ENCODE results near the gene CCDC106.

Gene CCDC106

DNA sequence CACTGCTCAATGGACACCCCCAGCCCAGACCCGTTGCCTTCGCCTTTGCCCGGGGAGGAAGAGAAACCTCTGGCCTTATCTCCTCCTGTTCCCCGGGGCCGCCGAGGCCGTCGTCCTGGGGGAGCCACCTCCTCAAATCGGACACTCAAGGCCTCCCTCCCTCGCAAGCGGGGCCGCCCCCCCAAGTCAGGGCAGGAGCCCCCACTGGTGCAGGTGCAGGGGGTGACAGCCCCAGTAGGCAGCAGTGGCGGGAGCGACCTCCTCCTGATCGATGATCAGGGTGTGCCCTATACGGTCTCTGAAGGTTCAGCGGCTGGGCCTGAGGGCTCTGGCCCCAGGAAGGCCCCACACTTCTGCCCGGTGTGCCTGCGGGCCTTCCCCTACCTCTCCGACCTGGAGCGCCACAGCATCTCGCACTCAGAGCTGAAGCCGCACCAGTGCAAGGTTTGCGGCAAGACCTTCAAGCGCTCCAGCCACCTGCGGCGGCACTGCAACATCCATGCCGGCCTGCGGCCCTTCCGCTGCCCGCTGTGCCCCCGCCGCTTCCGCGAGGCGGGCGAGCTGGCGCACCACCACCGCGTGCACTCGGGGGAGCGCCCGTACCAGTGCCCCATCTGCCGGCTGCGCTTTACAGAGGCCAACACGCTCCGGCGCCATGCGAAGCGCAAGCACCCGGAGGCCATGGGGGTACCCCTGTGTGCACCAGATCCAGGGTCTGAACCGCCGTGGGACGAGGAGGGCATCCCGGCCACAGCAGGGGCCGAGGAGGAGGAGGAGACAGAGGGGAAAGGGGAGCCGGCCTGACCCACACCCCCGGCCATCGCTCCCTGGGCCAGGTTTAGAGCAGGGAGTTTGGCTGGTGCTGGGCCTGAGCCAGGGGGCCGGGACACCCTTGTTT is 45.7 kb upstream of the CCDC106 start:
- no peak overlapping the region for H3K4me3 ChIP-seq (ENCODE audit: low read length)
- TF ChIP-seq, protein P1, sequence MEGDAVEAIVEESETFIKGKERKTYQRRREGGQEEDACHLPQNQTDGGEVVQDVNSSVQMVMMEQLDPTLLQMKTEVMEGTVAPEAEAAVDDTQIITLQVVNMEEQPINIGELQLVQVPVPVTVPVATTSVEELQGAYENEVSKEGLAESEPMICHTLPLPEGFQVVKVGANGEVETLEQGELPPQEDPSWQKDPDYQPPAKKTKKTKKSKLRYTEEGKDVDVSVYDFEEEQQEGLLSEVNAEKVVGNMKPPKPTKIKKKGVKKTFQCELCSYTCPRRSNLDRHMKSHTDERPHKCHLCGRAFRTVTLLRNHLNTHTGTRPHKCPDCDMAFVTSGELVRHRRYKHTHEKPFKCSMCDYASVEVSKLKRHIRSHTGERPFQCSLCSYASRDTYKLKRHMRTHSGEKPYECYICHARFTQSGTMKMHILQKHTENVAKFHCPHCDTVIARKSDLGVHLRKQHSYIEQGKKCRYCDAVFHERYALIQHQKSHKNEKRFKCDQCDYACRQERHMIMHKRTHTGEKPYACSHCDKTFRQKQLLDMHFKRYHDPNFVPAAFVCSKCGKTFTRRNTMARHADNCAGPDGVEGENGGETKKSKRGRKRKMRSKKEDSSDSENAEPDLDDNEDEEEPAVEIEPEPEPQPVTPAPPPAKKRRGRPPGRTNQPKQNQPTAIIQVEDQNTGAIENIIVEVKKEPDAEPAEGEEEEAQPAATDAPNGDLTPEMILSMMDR (conservative IDR thresholded peaks at IDR 0.05; ENCODE audit: low read length), result no peak
- no peak for DNase-seq (ENCODE audit: low read depth)

DNA sequence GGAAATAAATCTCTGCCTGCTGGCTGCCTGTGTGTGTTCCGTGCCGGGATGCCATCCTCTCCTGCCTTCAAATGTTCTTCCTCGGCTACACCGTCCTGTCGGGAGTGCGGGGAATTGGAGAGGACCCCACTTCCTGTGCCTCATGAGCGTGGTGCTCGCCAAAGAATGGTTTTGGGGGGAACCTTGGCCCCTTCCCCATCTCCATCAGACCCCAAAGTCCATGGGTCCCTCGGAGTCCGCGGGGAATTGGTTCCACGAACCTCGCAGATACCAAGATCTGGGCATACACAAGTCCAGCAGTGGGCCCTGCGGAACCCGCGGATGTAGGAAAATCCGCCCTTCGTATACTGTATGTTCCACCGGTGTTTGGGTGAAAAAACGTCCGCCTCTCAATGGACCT is 44.9 kb upstream of the CCDC106 start:
- TF ChIP-seq, protein P1 (conservative IDR thresholded peaks at IDR 0.05; ENCODE audit: low read length), result no peak
- no peak for DNase-seq (ENCODE audit: low read depth)
- no peak overlapping the region for H3K4me3 ChIP-seq (ENCODE audit: low read length)

DNA sequence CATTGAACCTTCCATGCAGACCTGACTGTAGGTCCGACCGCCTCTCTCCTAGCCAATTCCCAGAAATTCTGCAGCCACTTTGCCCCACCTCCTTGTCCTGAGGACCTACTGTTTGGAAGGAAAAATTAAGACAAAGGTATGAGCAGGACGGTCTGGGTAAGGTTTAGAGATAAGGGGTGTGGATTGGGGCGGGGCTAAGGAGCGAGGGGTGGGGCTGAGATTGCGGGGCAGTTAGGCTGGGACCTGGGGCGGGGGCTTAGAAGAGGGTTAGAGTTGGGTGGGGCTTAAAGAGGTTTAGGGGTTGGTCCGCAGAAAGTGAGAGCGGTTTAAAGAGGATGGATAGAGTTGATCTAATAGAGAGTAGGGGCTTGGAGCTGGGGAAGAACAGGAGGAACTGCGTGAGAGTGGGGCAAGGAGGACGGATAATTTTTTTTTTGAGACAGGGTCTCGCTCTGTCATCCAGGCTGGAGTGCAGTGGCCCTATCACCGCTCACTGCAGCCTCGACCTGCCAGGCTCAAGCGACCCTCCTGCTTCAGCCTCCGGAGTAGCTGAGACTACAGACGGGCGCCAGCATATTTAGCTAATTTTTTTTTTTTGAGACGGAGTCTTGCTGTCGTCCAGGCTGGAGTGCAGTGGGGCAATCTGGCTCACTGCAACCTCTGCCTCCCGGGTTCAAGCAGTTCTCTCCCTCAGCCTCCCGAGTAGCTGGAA is 44.3 kb upstream of the CCDC106 start:
- no peak overlapping the region for H3K4me3 ChIP-seq (ENCODE audit: low read length)
- no peak for DNase-seq (ENCODE audit: low read depth)
- TF ChIP-seq, protein P1 (conservative IDR thresholded peaks at IDR 0.05; ENCODE audit: low read length), result no peak

DNA sequence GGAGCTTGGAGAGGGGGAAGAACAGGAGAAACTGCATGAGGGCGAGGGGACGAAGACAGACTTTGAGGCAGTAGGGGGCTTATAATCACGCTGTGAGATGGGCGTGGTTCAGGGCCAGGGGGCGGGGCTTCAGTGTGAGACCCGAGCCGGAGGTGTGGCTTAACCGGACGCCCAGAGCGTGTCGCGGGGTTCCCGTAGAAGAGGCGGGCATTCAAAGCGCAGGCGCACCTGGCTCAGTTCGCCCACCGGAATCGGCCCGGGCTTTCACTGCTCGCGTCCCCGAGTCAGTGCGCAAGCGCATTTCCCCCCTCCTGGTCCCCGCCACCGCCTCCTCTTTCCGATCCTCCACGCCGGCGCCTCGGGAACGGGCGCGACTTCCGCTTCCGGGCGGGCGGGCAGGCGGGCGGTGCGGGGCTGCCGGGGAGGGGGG is 42.8 kb upstream of the CCDC106 start:
- TF ChIP-seq, protein P1 (conservative IDR thresholded peaks at IDR 0.05; ENCODE audit: low read length), result no peak
- peak; percentile 92 for DNase-seq (ENCODE audit: low read depth)

DNA sequence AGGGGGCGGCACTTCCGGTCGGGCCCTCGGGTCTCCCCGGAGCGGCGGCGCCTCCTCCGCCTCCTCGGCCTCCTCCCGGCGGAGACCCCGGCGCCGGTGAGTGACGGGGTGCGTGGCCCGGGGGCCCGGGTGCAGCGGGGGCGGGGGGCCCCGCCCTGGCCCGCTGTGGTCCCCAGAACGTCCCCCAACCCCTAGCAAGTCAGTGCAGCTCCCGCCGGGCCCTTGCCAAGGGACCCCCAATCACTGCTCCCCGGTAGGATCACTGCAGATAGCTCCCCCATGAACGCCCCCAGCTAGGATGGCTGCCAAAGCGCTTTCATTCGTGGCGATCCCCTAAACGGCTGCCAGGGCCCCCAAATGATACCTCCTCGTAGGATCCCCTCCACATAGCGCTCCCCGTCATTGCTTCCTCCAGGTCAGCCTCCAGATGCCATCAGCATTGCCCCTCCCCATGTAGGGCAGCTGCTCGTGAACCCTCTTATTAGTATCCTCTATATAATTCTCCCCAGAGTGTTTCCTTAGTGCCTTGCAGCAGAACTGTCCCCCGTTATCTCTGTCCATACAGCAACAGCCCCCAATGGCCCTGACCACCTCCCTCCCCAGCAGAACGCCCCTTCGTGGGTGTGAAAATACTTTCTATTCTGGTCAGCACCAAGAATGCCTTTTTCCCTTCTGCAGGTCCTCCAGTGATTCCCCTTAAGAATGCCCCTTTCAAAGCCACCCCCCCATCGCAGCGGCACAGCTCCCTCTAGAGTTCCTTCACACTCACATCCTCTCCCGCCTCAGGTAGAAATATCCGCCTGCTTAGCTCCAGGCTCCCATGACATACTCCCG is 42.2 kb upstream of the CCDC106 start, which contains the start of gene ZNF865:
Gene ZNF865, plus strand, starts transcription at position 11 of the 834 bp plus-strand sequence. CDS start 7,972 bp downstream, outside the sequence.
- DNase-seq (ENCODE audit: low read depth), result peak; percentile 81
- TF ChIP-seq, protein P1 (conservative IDR thresholded peaks at IDR 0.05; ENCODE audit: low read length), result peak; percentile 90
- H3K4me3 ChIP-seq (ENCODE audit: low read length), result peak within 1 kb of the TSS; percentile 91

More for the DNA sequence above, 42.8 kb upstream of the CCDC106 start:
- H3K4me3 ChIP-seq (ENCODE audit: low read length), result peak overlapping the region; percentile 91

DNA sequence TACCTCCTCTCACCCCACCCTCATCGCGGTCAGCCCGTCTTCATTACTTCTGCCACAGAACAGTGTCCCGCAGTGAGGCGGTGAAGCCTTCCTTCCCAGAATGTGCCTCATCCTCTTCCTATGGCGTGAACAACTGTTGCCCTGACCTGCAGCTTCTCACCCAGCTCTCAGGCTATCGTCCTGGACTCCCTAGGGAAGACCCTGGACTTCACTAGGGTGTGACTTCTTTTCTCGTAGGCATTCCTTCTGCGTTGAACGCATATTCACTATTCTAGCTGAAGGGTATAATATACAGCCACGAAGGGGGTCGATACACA is 41.6 kb upstream of the CCDC106 start:
- TF ChIP-seq, protein P1 (conservative IDR thresholded peaks at IDR 0.05; ENCODE audit: low read length), result no peak
- DNase-seq (ENCODE audit: low read depth), result no peak
- peak overlapping the region; percentile 91 for H3K4me3 ChIP-seq (ENCODE audit: low read length)

Measured in AG10803 (cell line).